ENCODE data around the gene TMEM8B.
A peak's percentile ranks its signal among the peaks of the same experiment; 100 is the strongest.

TMEM8B gene, protein sequence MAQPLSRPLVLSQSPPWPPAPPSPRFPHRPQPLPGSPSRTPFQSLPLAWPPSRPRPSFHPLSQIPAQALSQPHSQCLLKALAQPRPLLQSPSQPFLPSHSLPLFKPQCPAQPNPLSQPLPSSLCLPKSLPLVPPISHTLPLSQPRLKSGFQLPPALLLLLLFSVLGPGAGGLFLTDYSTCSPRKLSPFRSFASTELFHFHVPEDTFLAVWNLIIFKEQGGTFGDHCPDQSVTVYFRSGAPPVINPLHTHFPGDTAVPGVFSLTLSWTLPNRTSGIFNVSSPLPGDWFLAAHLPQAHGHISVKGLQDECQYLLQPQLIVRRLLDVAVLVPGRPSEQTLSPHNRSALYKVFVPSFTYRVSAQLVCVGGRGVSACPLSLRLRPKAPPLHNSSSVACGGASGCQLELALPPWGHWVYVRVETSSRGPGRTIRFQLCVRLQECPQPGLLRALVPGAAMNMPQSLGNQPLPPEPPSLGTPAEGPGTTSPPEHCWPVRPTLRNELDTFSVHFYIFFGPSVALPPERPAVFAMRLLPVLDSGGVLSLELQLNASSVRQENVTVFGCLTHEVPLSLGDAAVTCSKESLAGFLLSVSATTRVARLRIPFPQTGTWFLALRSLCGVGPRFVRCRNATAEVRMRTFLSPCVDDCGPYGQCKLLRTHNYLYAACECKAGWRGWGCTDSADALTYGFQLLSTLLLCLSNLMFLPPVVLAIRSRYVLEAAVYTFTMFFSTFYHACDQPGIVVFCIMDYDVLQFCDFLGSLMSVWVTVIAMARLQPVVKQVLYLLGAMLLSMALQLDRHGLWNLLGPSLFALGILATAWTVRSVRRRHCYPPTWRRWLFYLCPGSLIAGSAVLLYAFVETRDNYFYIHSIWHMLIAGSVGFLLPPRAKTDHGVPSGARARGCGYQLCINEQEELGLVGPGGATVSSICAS

DNA sequence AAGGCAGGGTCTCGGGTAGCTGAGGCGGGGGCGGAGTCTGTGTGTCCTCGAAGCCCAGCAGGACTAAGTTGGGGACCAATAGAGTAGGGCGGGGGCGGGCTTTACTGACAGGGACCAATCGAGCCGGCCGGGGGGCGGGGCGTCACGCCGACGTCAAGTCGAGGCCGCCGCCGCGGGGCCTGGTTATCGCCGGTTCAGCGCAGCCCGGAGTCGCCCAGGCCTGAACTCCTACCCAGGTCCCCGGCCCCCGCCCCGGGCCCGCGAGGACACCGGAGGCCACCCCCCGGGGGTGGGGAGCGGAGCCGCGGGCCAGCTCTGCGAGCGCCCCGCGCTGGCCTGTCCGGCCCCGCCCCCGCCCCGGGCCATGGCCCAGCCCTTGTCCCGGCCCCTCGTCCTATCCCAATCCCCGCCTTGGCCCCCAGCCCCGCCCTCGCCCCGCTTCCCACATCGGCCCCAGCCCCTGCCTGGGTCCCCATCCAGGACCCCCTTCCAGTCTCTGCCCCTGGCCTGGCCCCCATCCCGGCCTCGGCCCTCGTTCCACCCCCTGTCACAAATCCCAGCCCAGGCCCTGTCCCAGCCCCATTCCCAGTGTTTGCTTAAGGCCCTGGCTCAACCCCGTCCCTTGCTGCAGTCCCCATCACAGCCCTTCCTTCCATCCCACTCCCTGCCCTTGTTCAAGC, at the start of gene TMEM8B:
Gene TMEM8B, plus strand, starts transcription at position 145 of the 680 bp plus-strand sequence. Its CDS starts 220 bp downstream, at position 365.
- DNase-seq (ENCODE audit: low read depth, low spot score), result peak; percentile 97

DNA sequence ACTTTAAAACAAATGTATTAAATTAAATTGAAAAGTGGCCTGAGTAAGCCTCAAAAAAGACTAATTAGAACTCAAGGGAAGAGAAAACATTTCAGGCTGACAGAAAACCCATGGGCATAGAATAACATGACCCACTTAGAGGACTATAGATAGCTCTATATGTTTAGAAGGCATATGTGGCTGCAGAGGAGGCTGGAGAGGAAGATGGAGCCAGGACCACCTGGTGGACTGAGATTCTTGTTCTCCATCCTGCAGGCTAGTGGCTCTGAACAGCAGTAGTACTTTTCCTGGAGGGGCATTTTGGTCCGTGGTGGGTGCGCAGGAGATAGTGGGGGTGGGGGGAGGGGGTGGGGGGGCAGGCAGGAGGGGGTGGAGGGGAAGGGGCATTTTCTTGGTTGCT, 48.0 kb upstream of the TMEM8B start:
- no peak for DNase-seq (ENCODE audit: low read depth, low spot score)

DNA sequence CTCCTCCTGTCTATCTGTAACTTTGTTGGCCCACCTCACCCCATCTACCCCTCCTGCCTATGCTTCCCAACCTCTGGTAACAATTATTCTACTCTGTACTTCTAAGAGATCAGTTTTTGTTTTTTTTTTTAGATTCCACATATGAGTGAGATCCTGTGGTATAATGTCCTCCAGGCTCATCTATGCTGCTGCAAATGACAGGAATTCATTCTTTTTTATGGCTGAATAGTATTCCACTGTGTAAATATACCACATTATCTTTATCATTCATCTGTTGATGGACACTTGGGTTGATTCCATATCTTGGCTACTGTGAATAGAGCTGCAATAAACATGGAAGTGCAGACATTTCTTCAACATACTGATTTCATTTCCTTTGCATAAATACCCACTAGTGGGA, 45.6 kb upstream of the TMEM8B start:
- no peak for DNase-seq (ENCODE audit: low read depth, low spot score)

DNA sequence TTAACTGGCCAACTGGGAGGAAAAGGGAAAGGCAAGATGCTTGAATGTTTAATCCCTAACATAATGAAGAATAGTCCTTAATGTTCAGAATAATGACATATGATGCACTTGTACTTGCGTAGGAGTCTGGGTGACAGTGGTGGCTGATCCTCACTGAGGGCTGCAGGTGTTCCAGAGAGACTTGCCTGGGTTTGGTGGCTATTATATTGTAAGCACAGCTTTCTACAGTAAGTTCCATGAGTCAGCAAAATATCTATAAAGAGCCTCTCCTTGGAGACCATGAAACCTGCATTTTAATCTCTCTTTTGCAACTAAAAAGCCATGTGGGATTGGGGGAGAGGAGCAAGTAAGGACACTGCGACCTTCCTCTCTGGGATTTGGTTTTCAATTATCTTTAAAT, 39.5 kb upstream of the TMEM8B start:
- DNase-seq (ENCODE audit: low read depth, low spot score), result no peak

DNA sequence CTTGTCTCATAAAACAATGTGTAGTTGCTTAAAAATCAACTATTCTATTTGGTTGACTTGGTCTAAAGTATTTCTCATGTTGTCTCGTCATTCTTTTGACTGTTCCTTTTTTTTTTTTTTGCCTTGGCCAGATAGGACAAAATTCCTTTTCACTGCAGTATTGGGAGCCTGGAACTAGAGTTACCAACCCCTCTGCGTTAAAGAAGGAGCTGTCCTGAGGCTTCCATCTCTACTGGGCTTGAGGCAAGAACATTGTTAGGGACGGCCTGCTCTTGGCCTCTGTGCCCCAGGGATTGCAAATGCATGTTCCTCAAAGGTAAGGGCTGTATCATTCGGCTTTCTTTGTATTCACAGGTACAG, 39.0 kb upstream of the TMEM8B start:
- DNase-seq (ENCODE audit: low read depth, low spot score), result no peak

DNA sequence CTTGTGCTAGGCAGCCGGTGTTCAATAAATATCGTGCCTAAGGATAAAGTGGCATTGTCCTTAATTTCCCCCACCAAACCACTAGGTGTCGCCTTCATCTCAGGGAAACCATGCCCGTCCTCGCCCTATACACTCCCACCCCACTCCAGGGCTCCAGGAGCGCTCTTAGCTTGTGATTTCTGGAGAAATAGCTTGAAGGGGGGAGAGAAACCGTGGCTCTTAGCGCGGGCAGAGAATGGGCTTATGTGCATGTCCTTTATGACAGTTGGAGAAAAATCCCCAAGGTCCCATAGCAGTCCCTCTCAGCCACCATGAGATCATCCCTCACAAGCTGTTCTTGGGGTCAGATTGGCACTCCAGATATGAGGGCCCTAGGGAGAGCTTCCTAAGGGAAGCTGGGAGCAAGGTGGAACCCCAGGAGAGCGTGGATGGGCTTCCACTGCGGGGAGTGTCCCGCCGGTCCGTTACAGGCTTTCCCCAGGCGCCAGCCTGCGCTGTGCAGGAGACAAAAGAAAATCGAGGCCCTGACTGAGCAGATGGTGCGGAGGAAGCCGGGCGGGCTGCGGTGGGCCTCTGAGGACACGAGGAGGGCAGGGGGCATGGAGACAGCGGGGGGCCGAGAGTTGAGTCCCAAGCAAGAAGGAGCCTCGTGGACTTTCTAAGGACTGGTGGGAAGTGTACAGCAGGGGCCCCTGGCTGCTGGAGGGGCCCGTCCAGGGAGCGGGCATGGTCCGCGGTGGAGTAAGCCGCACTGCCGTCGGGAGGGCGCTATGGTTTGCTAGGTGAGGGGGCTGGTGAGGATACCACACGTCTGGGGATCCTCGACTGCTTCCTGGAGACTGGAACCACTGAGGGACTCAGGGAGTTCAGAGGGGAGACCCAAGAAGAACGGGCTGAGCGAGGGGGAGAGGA, 38.4 kb upstream of the TMEM8B start:
- peak; percentile 91 for DNase-seq (ENCODE audit: low read depth, low spot score)

DNA sequence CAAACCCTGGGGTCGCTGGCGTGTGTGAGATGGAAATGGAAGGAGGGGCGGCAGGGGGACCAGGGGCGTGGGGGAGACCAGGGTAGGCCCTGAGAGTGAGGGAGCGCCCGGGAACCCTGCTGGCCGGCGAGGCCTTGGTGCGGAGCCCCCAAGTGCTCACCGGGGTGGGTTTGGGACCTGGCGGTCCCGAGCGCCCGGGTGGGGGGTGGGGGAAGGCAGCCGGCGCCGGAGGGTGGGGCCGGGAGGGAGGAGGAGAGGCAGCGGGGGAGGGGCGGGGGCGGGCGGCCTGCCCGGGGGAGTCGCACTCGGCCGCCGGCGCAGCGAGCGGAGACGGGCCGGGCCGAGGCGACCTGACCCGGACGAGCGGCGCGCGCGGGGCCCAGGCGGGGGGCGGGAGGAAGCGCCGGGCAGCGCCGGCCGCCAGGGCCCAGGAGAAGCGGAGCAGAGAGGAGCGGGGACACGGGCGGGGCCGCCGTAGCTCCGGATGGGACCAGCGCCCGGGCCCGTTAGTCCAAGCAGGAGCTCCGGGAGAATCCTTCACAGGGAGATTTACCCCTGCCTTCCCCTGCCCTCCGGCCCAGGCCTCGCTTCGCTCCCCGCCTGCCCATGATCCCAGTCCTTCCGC, 37.6 kb upstream of the TMEM8B start, which contains the start of gene NPR2:
Gene NPR2, plus strand, starts transcription at position 295 of the 625 bp plus-strand sequence. CDS start 818 bp downstream, outside the sequence.
- peak; percentile 71 for DNase-seq (ENCODE audit: low read depth, low spot score)

DNA sequence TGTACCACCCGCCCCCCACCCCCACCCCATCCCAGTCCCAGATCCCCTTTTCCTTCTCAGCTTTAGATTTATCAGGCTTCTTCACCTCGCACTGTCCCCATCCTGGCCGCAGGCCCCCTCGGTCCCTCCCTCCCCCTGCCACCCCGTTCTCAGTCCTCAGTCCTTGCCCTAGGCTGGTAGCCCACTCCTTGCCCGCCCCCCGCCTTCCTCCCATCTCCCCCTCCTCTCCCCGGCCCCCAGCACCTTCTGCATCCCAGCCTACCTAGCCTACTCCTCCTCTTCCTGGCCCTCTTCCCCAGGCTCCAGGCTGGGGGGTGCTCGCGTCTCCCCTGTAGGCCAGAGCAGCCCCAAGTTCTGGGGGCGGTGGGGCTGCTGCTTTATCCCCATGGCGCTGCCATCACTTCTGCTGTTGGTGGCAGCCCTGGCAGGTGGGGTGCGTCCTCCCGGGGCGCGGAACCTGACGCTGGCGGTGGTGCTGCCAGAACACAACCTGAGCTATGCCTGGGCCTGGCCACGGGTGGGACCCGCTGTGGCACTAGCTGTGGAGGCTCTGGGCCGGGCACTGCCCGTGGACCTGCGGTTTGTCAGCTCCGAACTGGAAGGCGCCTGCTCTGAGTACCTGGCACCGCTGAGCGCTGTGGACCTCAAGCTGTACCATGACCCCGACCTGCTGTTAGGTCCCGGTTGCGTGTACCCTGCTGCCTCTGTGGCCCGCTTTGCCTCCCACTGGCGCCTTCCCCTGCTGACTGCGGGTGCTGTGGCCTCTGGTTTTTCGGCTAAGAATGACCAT, 36.8 kb upstream of the TMEM8B start:
- no peak for DNase-seq (ENCODE audit: low read depth, low spot score)

DNA sequence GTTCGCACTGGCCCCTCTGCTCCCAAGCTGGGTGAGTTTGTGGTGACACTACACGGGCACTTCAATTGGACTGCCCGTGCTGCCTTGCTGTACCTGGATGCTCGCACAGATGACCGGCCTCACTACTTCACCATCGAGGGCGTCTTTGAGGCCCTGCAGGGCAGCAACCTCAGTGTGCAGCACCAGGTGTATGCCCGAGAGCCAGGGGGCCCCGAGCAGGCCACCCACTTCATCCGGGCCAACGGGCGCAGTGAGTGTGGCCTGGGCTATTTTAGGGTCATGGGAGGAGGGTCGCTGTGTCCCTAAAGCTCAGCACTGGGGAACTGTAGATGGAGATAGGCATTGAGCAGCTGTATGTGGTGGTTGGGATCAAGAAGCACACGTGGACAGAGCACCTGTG, 36.2 kb upstream of the TMEM8B start:
- no peak for DNase-seq (ENCODE audit: low read depth, low spot score)

DNA sequence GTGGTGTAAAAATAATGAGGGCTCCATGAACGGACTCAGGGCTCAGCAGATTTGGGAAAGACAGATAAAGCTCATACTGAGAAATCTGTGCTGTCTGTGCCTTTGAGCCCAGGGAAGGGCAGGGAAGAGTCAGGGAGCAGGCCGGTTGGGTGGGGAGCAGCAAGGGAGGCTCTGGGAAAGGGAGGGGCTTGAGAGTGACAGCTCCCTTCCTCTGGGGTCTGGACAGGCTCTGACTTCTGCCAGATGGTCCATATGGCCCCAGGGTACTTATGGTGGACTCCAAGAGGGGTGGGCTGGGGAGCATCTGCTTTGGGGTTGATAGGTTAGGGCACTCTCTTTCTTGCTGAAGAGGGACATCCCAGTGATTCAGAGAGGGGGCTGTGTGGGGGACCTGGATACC, 35.6 kb upstream of the TMEM8B start:
- no peak for DNase-seq (ENCODE audit: low read depth, low spot score)

DNA sequence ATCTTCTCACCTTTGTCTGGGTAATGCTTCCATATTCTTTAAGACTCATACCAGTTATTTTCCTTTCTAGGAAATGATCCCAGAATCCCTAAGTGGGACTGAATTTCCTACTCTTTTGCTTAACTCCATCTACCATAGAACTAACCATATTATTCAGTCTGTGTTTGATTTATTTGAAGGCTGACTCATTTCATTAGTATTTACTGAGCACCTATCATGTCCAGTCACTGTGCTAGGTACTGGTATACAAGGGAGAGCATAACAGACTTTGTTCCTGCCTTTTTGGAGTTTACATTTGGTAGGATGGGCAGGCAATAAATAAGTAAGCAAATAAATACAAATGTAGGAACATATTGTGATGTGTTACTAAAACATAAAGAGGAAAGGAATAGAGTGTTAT, 33.3 kb upstream of the TMEM8B start:
- DNase-seq (ENCODE audit: low read depth, low spot score), result no peak

DNA sequence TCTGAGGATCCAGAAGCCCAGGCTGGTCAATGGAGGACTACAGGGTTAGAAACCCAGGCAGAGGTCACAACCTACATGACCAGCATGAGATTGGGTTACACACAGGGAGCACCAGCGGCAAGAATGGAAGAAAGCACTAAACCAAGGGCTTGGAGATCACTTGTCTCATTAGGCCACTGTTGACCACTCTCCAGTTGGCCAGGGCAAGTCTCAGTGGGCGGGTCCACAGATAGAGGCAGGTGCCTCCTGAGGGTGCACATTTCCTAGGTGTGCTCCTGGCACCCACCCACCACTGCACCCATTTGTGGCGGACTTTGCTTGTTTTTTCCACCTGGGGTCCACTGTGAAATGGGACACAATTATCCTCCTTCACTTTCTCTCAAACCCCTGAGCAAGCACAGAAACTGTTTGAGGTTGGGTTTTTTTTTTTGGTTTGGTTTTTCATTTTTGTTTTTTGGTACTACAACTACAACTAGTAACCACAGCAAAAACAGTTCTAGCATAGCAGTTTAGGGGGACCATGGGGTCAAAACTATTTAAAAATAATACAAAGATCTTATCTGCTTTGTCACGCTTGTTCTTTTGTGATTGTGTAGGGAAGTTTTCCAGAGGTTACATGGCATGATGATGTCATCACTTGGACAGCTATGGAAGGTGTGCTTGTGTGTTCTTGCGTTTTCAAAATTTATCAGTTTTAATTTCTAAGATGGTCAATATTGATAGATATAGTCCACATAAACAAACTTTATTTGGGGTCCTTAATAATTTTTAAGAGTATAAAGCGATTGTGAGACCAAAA, 31.5 kb upstream of the TMEM8B start:
- DNase-seq (ENCODE audit: low read depth, low spot score), result no peak

DNA sequence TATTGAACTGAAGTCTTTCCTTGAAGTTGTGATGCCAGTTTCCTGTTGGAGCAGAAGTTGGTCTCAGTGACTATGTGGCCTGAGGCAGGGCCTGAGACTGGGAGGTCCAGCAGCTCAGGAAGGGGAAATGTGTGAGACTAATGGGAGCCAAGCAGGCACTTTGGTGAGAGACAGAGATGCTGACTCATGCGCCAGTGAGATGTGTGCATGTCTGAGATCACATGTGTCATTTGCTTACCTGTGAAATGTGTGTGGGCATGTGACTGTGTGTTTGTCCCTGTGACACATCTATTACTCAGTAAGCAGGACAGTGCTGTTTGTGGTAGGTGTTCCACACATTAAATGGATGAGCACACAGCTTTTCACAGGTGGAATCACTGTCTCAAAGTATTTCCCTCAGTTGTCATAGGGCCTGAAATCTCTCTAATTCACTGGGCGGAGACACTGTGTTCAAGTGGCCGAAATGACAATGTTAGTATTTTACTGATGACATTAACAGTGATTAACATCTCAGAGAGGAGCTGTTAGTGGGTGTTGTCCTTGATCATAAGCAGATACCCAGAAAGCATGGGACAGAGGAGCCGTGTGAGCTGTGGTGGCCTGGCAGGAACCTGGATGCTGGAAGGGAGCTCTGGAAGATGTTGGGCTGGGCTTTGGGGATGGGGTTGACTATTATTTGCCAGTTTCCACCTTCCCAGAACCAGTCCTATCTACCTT, 30.2 kb upstream of the TMEM8B start:
- peak; percentile 36 for DNase-seq (ENCODE audit: low read depth, low spot score)

DNA sequence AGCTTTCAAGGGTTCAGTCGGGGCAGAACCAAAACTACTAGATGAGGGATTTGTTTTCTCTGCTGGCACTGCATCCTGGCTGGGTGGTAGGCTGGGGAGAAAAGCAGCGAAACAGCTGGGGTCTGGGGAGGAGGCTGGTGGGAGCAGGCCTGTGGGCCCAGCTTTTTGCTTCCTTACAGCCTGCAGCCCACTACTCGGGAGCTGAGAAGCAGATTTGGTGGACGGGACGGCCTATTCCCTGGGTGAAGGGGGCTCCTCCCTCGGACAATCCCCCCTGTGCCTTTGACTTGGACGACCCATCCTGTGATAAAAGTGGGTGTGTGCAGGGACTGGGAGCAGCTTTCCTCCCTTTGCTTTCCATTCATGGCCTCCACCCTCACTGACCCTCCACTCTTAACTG, 28.5 kb upstream of the TMEM8B start:
- DNase-seq (ENCODE audit: low read depth, low spot score), result no peak

DNA sequence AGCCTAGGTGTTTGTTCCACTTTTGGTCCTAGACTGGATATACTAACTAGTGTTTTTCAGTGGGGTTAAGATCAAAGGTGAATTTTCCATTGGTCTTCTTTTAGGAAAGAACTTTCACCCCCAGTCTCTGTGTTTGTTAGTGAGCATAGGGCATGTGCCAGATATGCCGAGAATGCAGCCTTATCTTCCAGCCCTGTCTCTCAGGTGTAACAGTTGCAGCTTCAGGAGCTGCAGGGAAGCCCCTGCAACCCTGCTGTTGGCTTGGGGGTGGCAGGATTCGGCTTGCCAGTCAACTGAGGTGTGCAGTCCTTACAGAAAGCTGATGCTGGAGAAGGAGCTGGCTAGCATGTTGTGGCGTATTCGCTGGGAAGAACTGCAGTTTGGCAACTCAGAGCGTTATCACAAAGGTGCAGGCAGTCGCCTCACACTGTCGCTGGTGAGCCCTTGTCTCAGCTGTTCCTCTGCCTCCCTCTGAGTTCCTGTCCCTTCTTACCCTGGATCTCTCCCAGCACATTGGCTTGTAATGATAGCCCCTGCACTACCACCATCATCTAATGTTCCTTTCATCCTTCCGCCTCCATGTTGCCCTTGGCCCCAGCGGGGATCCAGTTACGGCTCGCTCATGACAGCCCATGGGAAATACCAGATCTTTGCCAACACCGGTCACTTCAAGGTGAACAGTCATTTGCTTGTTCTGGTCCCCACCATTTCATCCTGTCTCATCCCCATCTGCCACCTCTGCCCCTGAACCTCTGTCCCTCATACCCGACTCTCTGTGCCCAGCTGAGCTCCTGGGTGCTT, 27.5 kb upstream of the TMEM8B start:
- DNase-seq (ENCODE audit: low read depth, low spot score), result no peak

DNA sequence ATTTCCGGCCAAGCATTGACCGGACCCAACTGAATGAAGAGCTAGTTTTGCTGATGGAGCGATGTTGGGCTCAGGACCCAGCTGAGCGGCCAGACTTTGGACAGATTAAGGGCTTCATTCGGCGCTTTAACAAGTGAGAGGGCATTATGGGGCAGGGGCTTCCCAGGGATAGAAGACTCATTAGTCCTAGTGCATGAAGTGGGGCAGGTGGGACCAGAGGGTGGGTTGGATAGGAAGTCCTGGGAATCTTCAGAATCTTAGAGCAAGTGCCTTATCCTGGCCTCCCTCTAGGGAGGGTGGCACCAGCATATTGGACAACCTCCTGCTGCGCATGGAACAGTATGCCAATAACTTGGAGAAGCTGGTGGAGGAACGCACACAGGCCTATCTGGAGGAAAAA, 22.9 kb upstream of the TMEM8B start:
- DNase-seq (ENCODE audit: low read depth, low spot score), result no peak

DNA sequence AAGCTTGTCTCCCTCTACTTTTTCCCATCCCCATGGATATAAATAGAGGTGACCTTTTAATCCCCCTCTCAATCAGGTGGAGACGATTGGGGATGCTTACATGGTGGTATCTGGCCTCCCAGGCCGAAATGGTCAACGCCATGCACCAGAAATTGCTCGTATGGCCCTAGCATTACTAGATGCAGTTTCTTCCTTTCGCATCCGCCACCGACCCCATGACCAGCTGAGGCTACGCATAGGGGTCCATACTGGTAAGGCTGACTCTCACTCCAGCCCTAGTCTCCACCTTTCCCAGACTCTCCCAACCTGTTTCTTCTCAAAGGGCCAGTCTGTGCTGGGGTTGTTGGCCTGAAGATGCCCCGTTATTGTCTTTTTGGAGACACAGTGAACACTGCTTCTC, 20.6 kb upstream of the TMEM8B start:
- no peak for DNase-seq (ENCODE audit: low read depth, low spot score)
